HG03039 (cell line): ENCODE results near the gene PLA2R1.
A peak's percentile ranks its signal among the peaks of the same experiment; 100 is the strongest.
"Not testable (repeated sequence)": the region's sequence is repeated elsewhere in the genome, so short reads cannot be mapped to it uniquely, and the experiment has no call there.

Experiments
- ATAC-seq: cut with Tn5 transposase; IDR thresholded peaks from one replicate; pipeline ENCODE4 v1.9.1; 2021; ENCODE audit warnings: mild to moderate bottlenecking, moderate library complexity; ENCODE audit not compliant: unreplicated experiment

Gene PLA2R1

GRCh38 chr2:159984034-159984433, 78.4 kb downstream of the PLA2R1 start:
- no peak for ATAC-seq

- no peak for ATAC-seq
Measured at GRCh38 chr2:159982842-159983785, 79.3 kb downstream of the PLA2R1 start.

DNA sequence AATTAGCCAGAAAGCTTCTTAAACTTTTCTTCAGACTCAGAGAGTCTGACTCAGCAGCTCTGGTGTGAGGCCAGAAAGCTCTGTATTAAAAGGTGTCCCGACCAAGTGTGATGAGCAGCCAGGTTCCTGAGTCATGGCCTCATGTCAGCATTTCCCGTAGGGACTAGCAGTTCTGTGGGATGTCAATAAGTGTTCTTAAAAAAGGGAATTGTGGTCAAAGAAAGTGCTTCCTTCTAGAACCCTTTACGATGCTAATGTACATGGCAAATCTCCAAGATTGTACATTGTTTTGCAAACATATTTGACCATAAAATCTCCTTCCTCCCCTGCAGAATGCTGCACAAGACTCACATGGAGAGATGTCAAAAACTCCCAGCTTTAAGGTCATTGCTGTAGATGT, 80.1 kb downstream of the PLA2R1 start:
- no peak for ATAC-seq

GRCh38 chr2:159976527-159977160, 85.8 kb downstream of the PLA2R1 start:
- no peak for ATAC-seq

DNA sequence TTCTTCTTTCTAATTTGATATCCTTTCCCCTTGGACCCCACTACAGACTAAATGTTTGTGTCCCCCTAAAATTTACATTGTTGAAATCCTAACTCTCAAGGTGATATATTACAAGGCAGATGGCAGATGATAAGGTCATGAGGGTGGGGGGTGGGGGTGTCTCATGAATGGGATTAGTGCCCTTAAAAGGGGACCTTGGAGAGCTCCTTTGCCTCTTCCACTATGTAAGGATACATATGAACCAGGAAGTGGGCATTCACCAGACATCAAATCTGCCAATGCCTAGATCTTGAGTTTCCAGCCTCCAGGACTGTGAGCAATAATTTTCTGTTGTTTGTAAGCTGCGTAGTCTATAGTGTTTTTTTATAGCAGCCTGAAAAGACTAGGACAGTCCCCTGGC, 89.1 kb downstream of the PLA2R1 start:
- ATAC-seq, result no peak

- no peak for ATAC-seq
Measured at GRCh38 chr2:159971365-159972152, 90.9 kb downstream of the PLA2R1 start.

DNA sequence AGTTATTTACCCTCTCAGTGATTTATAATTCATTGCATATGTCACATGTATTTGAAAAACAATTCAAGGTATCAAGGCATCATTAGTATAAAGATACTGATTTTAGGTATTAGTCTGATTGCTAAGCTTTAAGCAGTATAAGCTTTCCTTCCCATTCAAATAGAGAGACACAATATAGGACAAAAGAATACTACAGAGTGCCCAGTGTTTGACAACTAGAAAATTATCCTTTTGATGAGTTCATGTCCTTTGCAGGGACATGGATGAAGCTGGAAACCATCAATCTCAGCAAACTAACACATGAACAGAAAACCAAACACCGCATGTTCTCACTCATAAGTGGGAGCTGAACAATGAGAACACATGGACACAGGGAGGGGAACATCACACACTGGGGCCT, 91.9 kb downstream of the PLA2R1 start:
- not testable (repeated sequence) for ATAC-seq

GRCh38 chr2:159968279-159968900, 94.0 kb downstream of the PLA2R1 start:
- ATAC-seq, result no peak

DNA sequence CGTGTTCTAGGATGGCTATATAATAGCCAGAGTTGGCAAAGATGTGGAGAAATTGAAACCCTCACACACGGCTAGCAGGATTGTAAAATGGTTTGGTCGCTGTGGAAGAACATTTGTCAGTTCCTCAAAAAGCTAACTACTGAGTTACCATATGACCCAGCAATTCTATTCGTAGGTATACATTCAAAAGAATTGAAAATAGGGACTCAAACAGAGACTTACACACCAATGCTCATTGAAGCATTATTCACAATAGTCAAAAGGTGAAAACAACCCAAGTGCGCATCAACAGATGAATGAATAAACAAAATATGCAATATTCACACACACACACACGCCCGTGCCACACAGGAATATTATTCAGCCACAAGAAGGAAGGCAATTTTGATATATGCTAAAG, 98.7 kb downstream of the PLA2R1 start:
- peak; percentile 80 for ATAC-seq

- ATAC-seq, result not testable (repeated sequence)
Measured at GRCh38 chr2:159962513-159962912, 99.9 kb downstream of the PLA2R1 start.

GRCh38 chr2:159961451-159961850, 101.0 kb downstream of the PLA2R1 start:
- no peak for ATAC-seq

DNA sequence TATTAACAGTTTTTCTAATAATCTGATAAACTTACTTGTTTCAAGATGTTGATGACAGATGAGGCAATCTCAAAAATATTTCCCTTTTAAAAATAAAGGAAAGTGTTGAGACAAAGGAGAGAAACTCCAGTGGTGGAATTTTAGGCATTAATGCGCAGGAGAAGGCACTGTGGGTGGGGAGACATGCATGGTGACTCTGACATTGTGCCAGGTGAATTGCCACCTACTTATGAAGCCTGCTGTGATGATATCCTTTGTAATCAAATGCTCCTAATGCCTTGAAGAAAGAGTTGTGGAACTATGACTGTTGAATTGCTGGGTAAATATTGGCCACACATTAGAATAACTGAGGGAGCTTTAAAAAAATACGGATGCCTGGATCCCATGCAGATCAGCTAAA, 101.4 kb downstream of the PLA2R1 start:
- ATAC-seq, result no peak

GRCh38 chr2:159960414-159960813, 102.0 kb downstream of the PLA2R1 start:
- ATAC-seq, result peak; percentile 41

DNA sequence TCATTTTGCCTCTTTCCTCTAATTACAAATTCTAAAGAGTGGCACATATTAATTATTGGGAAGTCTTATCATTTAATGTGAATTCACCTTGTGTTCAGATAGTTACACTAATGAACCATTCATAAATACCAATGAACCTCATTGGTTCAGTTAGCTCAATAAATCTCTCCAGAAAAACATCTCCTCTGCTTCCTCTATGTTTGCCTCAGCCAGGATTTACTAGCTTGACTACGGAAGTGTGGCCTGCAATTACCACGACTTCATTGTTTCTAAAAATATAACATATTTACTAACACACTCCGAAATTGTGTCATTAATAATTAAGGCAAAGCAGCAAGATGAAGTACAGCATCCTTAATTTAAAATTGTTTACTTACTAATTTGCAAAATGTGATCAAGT, 103.3 kb downstream of the PLA2R1 start:
- ATAC-seq, result no peak

- ATAC-seq, result no peak
Measured at GRCh38 chr2:159953136-159953823, 109.1 kb downstream of the PLA2R1 start.

- ATAC-seq, result no peak
Measured at GRCh38 chr2:159946326-159946999, 116.0 kb downstream of the PLA2R1 start.

DNA sequence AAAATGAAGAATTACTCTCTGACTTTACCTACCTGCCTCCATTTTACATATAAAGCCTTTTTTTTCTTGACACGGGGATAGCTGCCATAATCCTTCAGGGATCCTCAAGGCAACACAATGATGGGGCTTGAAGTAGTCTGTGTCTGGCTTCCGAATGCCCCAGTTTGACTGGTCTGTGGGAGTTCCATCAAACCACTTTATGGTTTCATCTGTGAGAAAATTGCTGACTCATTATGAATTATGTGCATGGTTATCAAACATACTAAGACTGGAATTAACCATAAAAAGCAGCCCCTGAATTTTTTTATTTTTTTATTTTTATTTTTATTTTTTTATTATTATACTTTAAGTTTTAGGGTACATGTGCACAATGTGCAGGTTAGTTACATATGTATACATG, 117.5 kb downstream of the PLA2R1 start:
- no peak for ATAC-seq

GRCh38 chr2:159942146-159942545, 120.3 kb downstream of the PLA2R1 start:
- ATAC-seq, result no peak

DNA sequence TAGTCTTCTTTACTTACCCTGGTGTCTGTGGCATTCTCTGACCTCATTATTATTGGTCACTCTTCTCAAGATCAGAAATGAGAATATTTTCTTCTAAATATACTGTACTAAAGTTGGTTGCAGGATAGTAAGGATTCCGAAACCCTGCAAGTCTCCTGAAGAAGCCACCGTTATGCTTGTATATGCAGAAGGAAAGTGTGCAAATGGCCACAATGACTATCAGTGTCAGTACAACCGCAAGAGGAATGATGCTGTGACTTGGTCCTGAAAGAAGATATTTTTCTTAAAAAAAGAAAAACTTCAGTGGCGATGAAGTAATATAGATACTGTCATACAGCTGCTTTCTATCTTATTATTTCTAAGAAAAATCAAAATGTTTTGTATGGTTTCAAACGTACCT, 120.7 kb downstream of the PLA2R1 start:
- no peak for ATAC-seq

DNA sequence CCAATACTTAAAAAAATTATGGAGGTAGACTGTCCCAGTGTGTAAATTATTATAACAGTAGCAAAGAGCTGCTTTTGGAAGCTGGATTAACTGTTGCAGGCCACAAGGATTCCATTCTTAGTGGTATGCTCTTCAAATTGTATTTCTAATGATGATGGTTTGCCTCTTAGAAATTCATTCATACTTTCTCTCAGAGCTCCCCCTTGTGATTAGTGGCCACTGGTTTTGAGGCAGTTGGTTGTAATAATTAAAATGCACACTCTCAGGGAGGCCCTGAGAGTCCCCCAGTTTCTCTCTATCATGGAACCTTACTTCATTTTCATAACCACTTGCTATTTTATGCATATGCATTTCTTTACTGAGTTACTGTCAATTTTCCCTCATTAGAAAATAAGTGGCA, 122.5 kb downstream of the PLA2R1 start:
- ATAC-seq, result peak; percentile 78
